GM12873 (cell line): ENCODE results near the gene BTG2.

ENCODE experiments used
- CTCF ChIP-seq: IDR thresholded peaks from 2 replicates; pipeline ENCODE4 v1.5.1; 2012; ENCODE audit warnings: low read depth, mild to moderate bottlenecking, moderate library complexity, low read length, control low read depth; ENCODE audit not compliant: insufficient read depth; ENCODE audit errors: missing control alignments

The BTG2 gene

GRCh38 chr1:203278885-203279406 is 26.4 kb upstream of the BTG2 start:
- TF ChIP-seq CTCF, result no peak

- TF ChIP-seq CTCF, result no peak
Measured at GRCh38 chr1:203280061-203280460, 25.3 kb upstream of the BTG2 start.

- TF ChIP-seq CTCF, result peak; percentile 8
Measured at GRCh38 chr1:203281033-203281432, 24.3 kb upstream of the BTG2 start.

- no peak for TF ChIP-seq CTCF
Measured at GRCh38 chr1:203281851-203282661, 23.3 kb upstream of the BTG2 start.

GRCh38 chr1:203282720-203283542 is 22.4 kb upstream of the BTG2 start:
- TF ChIP-seq CTCF, result no peak

GRCh38 chr1:203283597-203283996 is 21.7 kb upstream of the BTG2 start:
- no peak for TF ChIP-seq CTCF
